PC-9 (cell line): ENCODE measurements around the gene TBC1D28. TPM values are rescaled to one million over a fixed set of nuclear protein-coding genes. Genes with fewer than 3 reads are reported as not detected.
"Not testable (repeated sequence)": the region's sequence is repeated elsewhere in the genome, so short reads cannot be mapped to it uniquely, and the experiment has no call there.

Experiments used
- BruUV-seq: library from RNA; stranded (reverse); fragments of 400-500 nt; replicated peaks from 2 replicates; lab custom pipeline; 2021; lab: Mats Ljungman, UMichigan
- CTCF ChIA-PET: fragments of 300-600 bp; sonication (Branson Sonifier 250); formaldehyde crosslinking; loops from one replicate; lab custom pipeline; 2022; ENCODE audit warnings: antibody characterized with exemption; lab: Charles Lee
- POLR2A ChIA-PET: fragments of 300-600 bp; sonication (Branson Sonifier 250); formaldehyde crosslinking; loops from one replicate; lab custom pipeline; 2022; ENCODE audit warnings: antibody characterized with exemption; ENCODE audit not compliant: unreplicated experiment; lab: Charles Lee
- DNase-seq, 2 experiments: peaks; one replicate each; pipeline versions ENCODE4 v3.0.0 to v3.0.0-alpha.2; 2015 to 2022; ENCODE audit warnings: mixed read lengths in 1 of 2
- H2AFZ ChIP-seq: fragments of 200-600 bp; sonication (generic); 2 replicates; pipeline ENCODE4 v1.8.1; 2017; ENCODE audit warnings: antibody characterized with exemption
- H3F3A ChIP-seq: fragments of 200-600 bp; sonication (generic); 2 replicates; pipeline ENCODE4 v1.8.1; 2017; ENCODE audit warnings: antibody characterized with exemption, mild to moderate bottlenecking, low read depth; ENCODE audit not compliant: insufficient read depth
- H3K27ac ChIP-seq: fragments of 200-600 bp; sonication (generic); 2 replicates; pipeline ENCODE4 v1.6.1; 2016; ENCODE audit warnings: mixed run types
- H3K27me3 ChIP-seq: fragments of 200-600 bp; sonication (generic); 2 replicates; pipeline ENCODE4 v1.6.1; 2016; ENCODE audit warnings: low read depth, mixed run types; ENCODE audit not compliant: insufficient read depth
- H3K36me3 ChIP-seq: fragments of 200-600 bp; sonication (generic); 2 replicates; pipeline ENCODE4 v1.6.1; 2016; ENCODE audit warnings: low read depth, mixed run types
- H3K4me1 ChIP-seq: fragments of 200-600 bp; sonication (generic); replicated peaks from 2 replicates; pipeline ENCODE4 v1.6.1; 2016; ENCODE audit warnings: mixed run types; ENCODE audit not compliant: insufficient read depth
- H3K4me2 ChIP-seq: fragments of 200-600 bp; sonication (generic); 2 replicates; pipeline ENCODE4 v1.6.1; 2017; ENCODE audit warnings: mixed run types
- H3K4me3 ChIP-seq: fragments of 200-600 bp; sonication (generic); 2 replicates; pipeline ENCODE4 v1.6.1; 2016; ENCODE audit warnings: mixed run types
- H3K79me2 ChIP-seq: fragments of 200-600 bp; sonication (generic); 2 replicates; pipeline ENCODE4 v1.6.1; 2017; ENCODE audit warnings: low read depth, mixed run types
- H3K9me2 ChIP-seq: fragments of 200-600 bp; sonication (generic); 2 replicates; pipeline ENCODE4 v1.8.1; 2017; ENCODE audit warnings: mild to moderate bottlenecking; ENCODE audit not compliant: insufficient read depth
- H3K9me3 ChIP-seq: fragments of 200-600 bp; sonication (generic); 2 replicates; pipeline ENCODE4 v1.8.1; 2016; ENCODE audit warnings: low read depth; ENCODE audit not compliant: insufficient read depth
- H4K20me1 ChIP-seq: fragments of 200-600 bp; sonication (generic); 2 replicates; pipeline ENCODE4 v1.8.1; 2017; ENCODE audit not compliant: insufficient read depth
- intact Hi-C: fragments of 100-400 bp; cut with micrococcal nuclease; formaldehyde crosslinking; loops from one replicate; pipeline ENCODE4 v1.10.0; 2022; ENCODE audit not compliant: unreplicated experiment
- total RNA-seq: library from RNA; stranded (reverse); gene quantifications from 2 replicates; pipeline ENCODE4 v1.2.3, GENCODE V29; 2021
- TF ChIP-seq, protein P1 (sequence below): fragments of 200-600 bp; sonication (generic); conservative IDR thresholded peaks from 2 replicates; pipeline ENCODE4 v1.6.1; 2017; ENCODE audit warnings: mixed run types, antibody characterized with exemption, mild to moderate bottlenecking, moderate library complexity

TBC1D28 gene
- total RNA-seq, 1 experiment from 2014 or later, result not detected

- intact Hi-C loops, H3K27ac ChIP-seq, BruUV-seq, H3K36me3 ChIP-seq, H3K79me2 ChIP-seq, H3F3A ChIP-seq, H3K9me2 ChIP-seq, H3K27me3 ChIP-seq, POLR2A ChIA-PET, H4K20me1 ChIP-seq, H3K9me3 ChIP-seq, H3K4me1 ChIP-seq: not testable (repeated sequence)
- Histone ChIP-seq H3K4me3 (peak overlapping the region; percentile 54; the same call in 1 of the 2 replicates), H3K4me2 (peak overlapping the region; percentile 66), H2AFZ (peak overlapping the region; percentile 71)
- peak; percentile 61 to 98 for DNase-seq
- TF ChIP-seq, protein P1, sequence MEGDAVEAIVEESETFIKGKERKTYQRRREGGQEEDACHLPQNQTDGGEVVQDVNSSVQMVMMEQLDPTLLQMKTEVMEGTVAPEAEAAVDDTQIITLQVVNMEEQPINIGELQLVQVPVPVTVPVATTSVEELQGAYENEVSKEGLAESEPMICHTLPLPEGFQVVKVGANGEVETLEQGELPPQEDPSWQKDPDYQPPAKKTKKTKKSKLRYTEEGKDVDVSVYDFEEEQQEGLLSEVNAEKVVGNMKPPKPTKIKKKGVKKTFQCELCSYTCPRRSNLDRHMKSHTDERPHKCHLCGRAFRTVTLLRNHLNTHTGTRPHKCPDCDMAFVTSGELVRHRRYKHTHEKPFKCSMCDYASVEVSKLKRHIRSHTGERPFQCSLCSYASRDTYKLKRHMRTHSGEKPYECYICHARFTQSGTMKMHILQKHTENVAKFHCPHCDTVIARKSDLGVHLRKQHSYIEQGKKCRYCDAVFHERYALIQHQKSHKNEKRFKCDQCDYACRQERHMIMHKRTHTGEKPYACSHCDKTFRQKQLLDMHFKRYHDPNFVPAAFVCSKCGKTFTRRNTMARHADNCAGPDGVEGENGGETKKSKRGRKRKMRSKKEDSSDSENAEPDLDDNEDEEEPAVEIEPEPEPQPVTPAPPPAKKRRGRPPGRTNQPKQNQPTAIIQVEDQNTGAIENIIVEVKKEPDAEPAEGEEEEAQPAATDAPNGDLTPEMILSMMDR, result peak; percentile 100
- CTCF ChIA-PET, result interaction anchor here (0.6 to 1.0 kb wide), 6 partner anchors 57 to 491 kb away, joined by 3 to 4 read pairs (median 3); no protein-coding TSS in a partner anchor
Measured at GRCh38 chr17:18625509-18626104, 18.6 kb downstream of the TBC1D28 start.

DNA sequence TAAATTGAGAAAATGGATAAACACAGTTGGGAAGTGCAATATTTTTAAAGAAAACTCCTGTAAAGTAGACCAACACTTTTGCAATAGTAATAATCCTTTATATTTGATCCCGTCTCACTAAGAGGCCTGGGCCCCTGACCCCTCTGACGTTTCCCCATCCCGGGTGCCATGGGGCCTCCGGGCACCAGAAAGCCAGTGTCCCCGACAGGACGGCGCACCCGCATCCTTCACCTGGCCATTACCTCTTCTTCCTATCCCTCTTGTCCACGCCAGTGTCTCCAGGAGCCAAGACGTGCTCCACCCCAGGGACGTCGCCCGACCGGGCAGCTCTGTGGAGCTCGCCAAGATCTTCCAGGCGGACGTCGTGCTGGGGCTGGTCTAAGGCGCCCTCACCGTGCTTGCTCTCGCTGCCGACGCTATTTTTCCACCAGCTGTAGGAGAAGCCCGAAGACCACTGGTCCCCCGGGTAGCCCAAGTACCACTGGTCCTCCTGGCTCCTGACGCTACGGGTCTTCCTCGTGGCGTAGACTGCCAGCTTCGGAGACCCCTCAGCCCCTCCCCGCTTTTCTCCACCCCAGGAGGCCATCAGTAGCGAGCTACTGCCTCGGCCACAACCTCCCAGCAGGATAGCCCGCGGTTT, 19.2 kb downstream of the TBC1D28 start:
- H3K36me3 ChIP-seq, H3F3A ChIP-seq, H3K79me2 ChIP-seq, intact Hi-C loops, POLR2A ChIA-PET, H3K27ac ChIP-seq, H4K20me1 ChIP-seq, H3K9me3 ChIP-seq, H3K27me3 ChIP-seq, H3K9me2 ChIP-seq, H3K4me1 ChIP-seq: not testable (repeated sequence)
- peak in 1 of 2 experiments; percentile 31 for DNase-seq
- CTCF ChIA-PET, result interaction anchor here (0.7 to 0.8 kb wide), 4 partner anchors 73 to 490 kb away, joined by 3 to 4 read pairs (median 3); no protein-coding TSS in a partner anchor
- BruUV-seq, result TSS peak; percentile 89
- Histone ChIP-seq H3K4me3 (peak overlapping the region; percentile 54; the same call in 1 of the 2 replicates), H2AFZ (peak overlapping the region; percentile 71), H3K4me2 (peak overlapping the region; percentile 66)

DNA sequence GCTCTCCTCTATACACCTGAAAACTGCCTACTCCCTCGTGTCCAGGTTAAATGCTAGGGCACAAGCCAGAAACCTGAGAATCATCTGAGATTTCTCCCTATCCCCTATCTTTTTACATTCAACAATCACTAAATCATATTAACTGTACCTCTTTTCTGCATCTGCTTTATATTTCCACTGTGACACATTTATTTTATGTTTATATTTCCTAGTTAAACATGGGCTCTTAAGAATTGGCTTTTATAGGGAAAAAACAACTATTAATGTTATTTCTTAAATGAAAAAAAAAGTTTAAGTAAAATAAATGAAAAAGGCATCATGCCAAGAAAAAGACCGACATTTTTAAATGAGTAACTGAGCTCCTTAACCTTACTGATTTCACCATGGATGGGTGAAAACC, 26.6 kb downstream of the TBC1D28 start:
- CTCF ChIA-PET, H3K4me1 ChIP-seq, H2AFZ ChIP-seq, H3K79me2 ChIP-seq, H3K36me3 ChIP-seq, H3K4me2 ChIP-seq, H3K9me3 ChIP-seq, H3K9me2 ChIP-seq, intact Hi-C loops, DNase-seq, BruUV-seq, H3F3A ChIP-seq, H3K27ac ChIP-seq, H3K4me3 ChIP-seq, H4K20me1 ChIP-seq, H3K27me3 ChIP-seq, POLR2A ChIA-PET: not testable (repeated sequence)

DNA sequence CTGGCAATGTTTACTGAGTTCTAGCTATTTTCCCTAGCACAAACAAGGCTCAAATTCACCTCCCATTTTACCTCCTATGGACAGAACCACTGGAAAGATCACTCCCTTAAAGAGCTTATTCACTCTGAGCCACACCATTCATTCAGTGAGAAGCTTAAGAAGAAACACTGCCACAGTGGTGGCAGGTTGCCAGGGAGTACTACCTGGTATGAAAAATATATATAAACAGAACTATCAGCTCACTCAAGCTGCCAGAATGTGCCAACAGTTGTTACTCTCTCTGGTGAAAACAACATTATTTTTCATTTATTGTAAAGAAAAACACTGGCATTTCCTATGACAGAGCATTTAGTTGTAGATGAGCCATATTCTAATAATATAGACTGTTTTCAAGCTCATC, 31.2 kb downstream of the TBC1D28 start:
- H3K27me3 ChIP-seq, intact Hi-C loops, H3K9me3 ChIP-seq, H3K9me2 ChIP-seq, H3K4me3 ChIP-seq, H2AFZ ChIP-seq, H3K36me3 ChIP-seq, H3F3A ChIP-seq, H4K20me1 ChIP-seq, H3K4me2 ChIP-seq, BruUV-seq, H3K4me1 ChIP-seq, POLR2A ChIA-PET, CTCF ChIA-PET, H3K79me2 ChIP-seq, H3K27ac ChIP-seq: not testable (repeated sequence)
- peak in 1 of 2 experiments; percentile 16 for DNase-seq

- H3K27ac ChIP-seq, H3F3A ChIP-seq, DNase-seq, H3K4me1 ChIP-seq, H3K4me3 ChIP-seq, H4K20me1 ChIP-seq, H3K36me3 ChIP-seq, H2AFZ ChIP-seq, CTCF ChIA-PET, H3K9me3 ChIP-seq, BruUV-seq, H3K27me3 ChIP-seq, H3K9me2 ChIP-seq, H3K4me2 ChIP-seq, H3K79me2 ChIP-seq, POLR2A ChIA-PET, intact Hi-C loops: not testable (repeated sequence)
Measured at GRCh38 chr17:18593138-18593537, 51.1 kb downstream of the TBC1D28 start.
